Naive B cell (primary cell): ENCODE data around the gene SLC45A3. TPM values are rescaled to one million over a fixed set of nuclear protein-coding genes. Genes with fewer than 3 reads are reported as not detected.

Source experiments
- ATAC-seq, 2 donors: fragments of 150-1000 bp; cut with Tn5 transposase; 2 replicates each; pipeline ENCODE4 v1.10.0; 2021; ENCODE audit warnings: low read depth in 2 of 2, mild to moderate bottlenecking in 2 of 2, moderate library complexity in 2 of 2
- DNase-seq: peaks from one replicate; pipeline ENCODE4 v3.0.0; 2022
- H3K27ac Mint-ChIP-seq, 6 donors: one replicate each; pipeline ENCODE4 v1.8.0; 2020 to 2022; ENCODE audit warnings: mild to moderate bottlenecking in 6 of 6, mixed read lengths in 6 of 6, moderate library complexity in 5 of 6, inconsistent platforms in 2 of 6
- H3K27me3 Mint-ChIP-seq, 3 donors: one replicate each; pipeline ENCODE4 v1.8.0; 2021 to 2022; ENCODE audit warnings: mixed read lengths in 3 of 3, mild to moderate bottlenecking in 1 of 3
- H3K36me3 Mint-ChIP-seq, 2 donors: one replicate each; pipeline ENCODE4 v1.8.0; 2020 to 2022; ENCODE audit warnings: mixed read lengths in 2 of 2, inconsistent platforms in 1 of 2, mild to moderate bottlenecking in 1 of 2
- H3K4me1 Mint-ChIP-seq, 3 donors: one replicate each; pipeline ENCODE4 v1.8.0; 2020 to 2022; ENCODE audit warnings: mixed read lengths in 3 of 3, inconsistent platforms in 1 of 3, mild to moderate bottlenecking in 1 of 3, moderate library complexity in 1 of 3
- H3K4me3 Mint-ChIP-seq, 8 donors: one replicate each; pipeline ENCODE4 v1.8.0; 2020 to 2022; ENCODE audit warnings: mild to moderate bottlenecking in 8 of 8, mixed read lengths in 8 of 8, moderate library complexity in 8 of 8, inconsistent platforms in 2 of 8
- H3K9me3 Mint-ChIP-seq, 7 donors: one replicate each; pipeline ENCODE4 v1.8.0; 2020 to 2022; ENCODE audit warnings: mixed read lengths in 7 of 7, mild to moderate bottlenecking in 5 of 7, inconsistent platforms in 2 of 7, moderate library complexity in 1 of 7
- polyA plus RNA-seq, 6 donors: library from polyadenylated mRNA; unstranded; fragments of 300-500 nt; fragmentation: Illumina TruSeq; gene quantifications; one replicate each; pipeline ENCODE4 v1.2.3, GENCODE V29; 2021; ENCODE audit warnings: low read depth in 6 of 6

Gene SLC45A3
- polyA plus RNA-seq, 6 donors from 2014 or later = 0.96 to 5.4 (median 4.0) TPM

GRCh38 chr1:205692423-205692822 lies 12.1 kb upstream of the SLC45A3 start:
- ATAC-seq (no peak), DNase-seq (no peak)
- peak overlapping the region in 2 of 6 donors; percentile 47 to 71 for H3K27ac Mint-ChIP-seq
- H3K36me3 Mint-ChIP-seq = peaks cover 0 to 5% of the 10 kb centered on the region in 2 donors
- H3K27me3 Mint-ChIP-seq = peaks cover 0 to 26% (median 8%) of the 10 kb centered on the region in 3 donors
- H3K9me3 Mint-ChIP-seq = no peaks in the 10 kb centered on the region
- H3K4me3 Mint-ChIP-seq = peak overlapping the region in 1 of 8 donors; percentile 19
- H3K4me1 Mint-ChIP-seq = peaks cover 21 to 33% (median 25%) of the 10 kb centered on the region in 3 donors

GRCh38 chr1:205690122-205690756 lies 9.9 kb upstream of the SLC45A3 start:
- DNase-seq = no peak
- H3K36me3 Mint-ChIP-seq = no peaks in the 10 kb centered on the region
- peaks cover 21 to 26% (median 26%) of the 10 kb centered on the region in 3 donors for H3K4me1 Mint-ChIP-seq
- H3K27ac Mint-ChIP-seq = peak overlapping the region in 1 of 6 donors; percentile 9
- ATAC-seq = no peak
- no peak overlapping the region for H3K4me3 Mint-ChIP-seq
- no peaks in the 10 kb centered on the region for H3K9me3 Mint-ChIP-seq
- H3K27me3 Mint-ChIP-seq = peaks cover 0 to 10% (median 0%) of the 10 kb centered on the region in 3 donors

GRCh38 chr1:205689479-205689878 lies 9.2 kb upstream of the SLC45A3 start:
- Mint-ChIP-seq H3K9me3 (no peaks in the 10 kb centered on the region), H3K36me3 (no peaks in the 10 kb centered on the region), H3K4me1 (peaks cover 21 to 26% (median 26%) of the 10 kb centered on the region in 3 donors), H3K4me3 (no peak overlapping the region), H3K27ac (peak overlapping the region in 1 of 6 donors; percentile 72), H3K27me3 (peaks cover 0 to 10% (median 0%) of the 10 kb centered on the region in 3 donors)
- ATAC-seq = no peak
- DNase-seq = no peak

GRCh38 chr1:205688171-205689080 lies 8.1 kb upstream of the SLC45A3 start:
- DNase-seq = no peak
- Mint-ChIP-seq H3K4me1 (peaks cover 18 to 23% (median 20%) of the 10 kb centered on the region in 3 donors), H3K27ac (no peak overlapping the region), H3K4me3 (no peak overlapping the region), H3K36me3 (no peaks in the 10 kb centered on the region), H3K27me3 (peaks cover 0 to 10% (median 0%) of the 10 kb centered on the region in 3 donors), H3K9me3 (no peaks in the 10 kb centered on the region)
- no peak for ATAC-seq

- peaks cover 0 to 1% (median 0%) of the 10 kb centered on the region in 7 donors for H3K9me3 Mint-ChIP-seq
- H3K36me3 Mint-ChIP-seq = no peaks in the 10 kb centered on the region
- peaks cover 0 to 10% (median 0%) of the 10 kb centered on the region in 3 donors for H3K27me3 Mint-ChIP-seq
- H3K4me1 Mint-ChIP-seq = peaks cover 8 to 15% (median 11%) of the 10 kb centered on the region in 3 donors
- no peak overlapping the region for H3K4me3 Mint-ChIP-seq
- ATAC-seq (no peak), DNase-seq (no peak)
- peak overlapping the region in 1 of 6 donors; percentile 11 for H3K27ac Mint-ChIP-seq
Measured at GRCh38 chr1:205687242-205687641, 6.9 kb upstream of the SLC45A3 start.

- Mint-ChIP-seq H3K4me1 (peaks cover 24 to 40% (median 38%) of the 10 kb centered on the region in 3 donors), H3K4me3 (peak overlapping the region; percentile 42 to 87 (median 84)), H3K9me3 (peaks cover 0 to 1% (median 0%) of the 10 kb centered on the region in 7 donors), H3K27me3 (no peaks in the 10 kb centered on the region), H3K36me3 (no peaks in the 10 kb centered on the region), H3K27ac (peak overlapping the region in 4 of 6 donors; percentile 42 to 74 (median 54))
- DNase-seq (no peak), ATAC-seq (no peak)
Measured at GRCh38 chr1:205681364-205681763, 1.1 kb upstream of the SLC45A3 start.

- Mint-ChIP-seq H3K4me3 (peak overlapping the region; percentile 83 to 95 (median 90)), H3K4me1 (peaks cover 27 to 57% (median 54%) of the 10 kb centered on the region in 3 donors)
- ATAC-seq = no peak
Measured at GRCh38 chr1:205678286-205679111, 1.8 kb downstream of the SLC45A3 start.

GRCh38 chr1:205677167-205677566 lies 3.1 kb downstream of the SLC45A3 start:
- Mint-ChIP-seq H3K27ac (peak overlapping the region in 2 of 6 donors; percentile 51 to 72), H3K36me3 (no peaks in the 10 kb centered on the region), H3K4me1 (peaks cover 30 to 70% (median 57%) of the 10 kb centered on the region in 3 donors), H3K27me3 (no peaks in the 10 kb centered on the region), H3K9me3 (no peaks in the 10 kb centered on the region), H3K4me3 (peak overlapping the region in 5 of 8 donors; percentile 26 to 94 (median 68))
- DNase-seq = no peak
- no peak for ATAC-seq

More at GRCh38 chr1:205678286-205679111, 1.8 kb downstream of the SLC45A3 start:
- peaks cover 0 to 1% (median 0%) of the 10 kb centered on the region in 7 donors for H3K9me3 Mint-ChIP-seq
- H3K36me3 Mint-ChIP-seq = no peaks in the 10 kb centered on the region
- no peak for DNase-seq
- H3K27ac Mint-ChIP-seq = peak overlapping the region in 4 of 6 donors; percentile 24 to 72 (median 64)
- no peaks in the 10 kb centered on the region for H3K27me3 Mint-ChIP-seq

GRCh38 chr1:205676597-205676996 lies 3.7 kb downstream of the SLC45A3 start:
- DNase-seq = no peak
- no peaks in the 10 kb centered on the region for H3K9me3 Mint-ChIP-seq
- peaks cover 36 to 76% (median 62%) of the 10 kb centered on the region in 3 donors for H3K4me1 Mint-ChIP-seq
- ATAC-seq = no peak
- peak overlapping the region in 2 of 6 donors; percentile 34 to 39 for H3K27ac Mint-ChIP-seq
- H3K27me3 Mint-ChIP-seq = no peaks in the 10 kb centered on the region
- peak overlapping the region in 4 of 8 donors; percentile 15 to 94 (median 73) for H3K4me3 Mint-ChIP-seq
- H3K36me3 Mint-ChIP-seq = no peaks in the 10 kb centered on the region

- peaks cover 38 to 79% (median 62%) of the 10 kb centered on the region in 3 donors for H3K4me1 Mint-ChIP-seq
- H3K4me3 Mint-ChIP-seq = peak overlapping the region in 2 of 8 donors; percentile 53 to 73
- H3K9me3 Mint-ChIP-seq = no peaks in the 10 kb centered on the region
- H3K27me3 Mint-ChIP-seq = no peaks in the 10 kb centered on the region
- no peaks in the 10 kb centered on the region for H3K36me3 Mint-ChIP-seq
- peak overlapping the region in 2 of 6 donors; percentile 39 to 44 for H3K27ac Mint-ChIP-seq
- DNase-seq (no peak), ATAC-seq (no peak)
Measured at GRCh38 chr1:205676002-205676401, 4.3 kb downstream of the SLC45A3 start.

GRCh38 chr1:205675247-205675646 lies 5.1 kb downstream of the SLC45A3 start:
- H3K36me3 Mint-ChIP-seq = no peaks in the 10 kb centered on the region
- H3K27me3 Mint-ChIP-seq = no peaks in the 10 kb centered on the region
- peak overlapping the region in 2 of 8 donors; percentile 32 to 51 for H3K4me3 Mint-ChIP-seq
- DNase-seq = no peak
- no peaks in the 10 kb centered on the region for H3K9me3 Mint-ChIP-seq
- H3K27ac Mint-ChIP-seq = peak overlapping the region in 3 of 6 donors; percentile 39 to 78 (median 74)
- peaks cover 38 to 77% (median 64%) of the 10 kb centered on the region in 3 donors for H3K4me1 Mint-ChIP-seq
- no peak for ATAC-seq

- no peak for DNase-seq
- Mint-ChIP-seq H3K9me3 (no peaks in the 10 kb centered on the region), H3K4me1 (peaks cover 51 to 84% (median 74%) of the 10 kb centered on the region in 3 donors), H3K27me3 (no peaks in the 10 kb centered on the region), H3K4me3 (peak overlapping the region in 2 of 8 donors; percentile 15 to 25), H3K36me3 (no peaks in the 10 kb centered on the region), H3K27ac (peak overlapping the region in 2 of 6 donors; percentile 19 to 89)
- ATAC-seq = no peak
Measured at GRCh38 chr1:205672970-205673369, 7.3 kb downstream of the SLC45A3 start.
